ENCODE data around the gene GIGYF1. TPM values are rescaled to one million over a fixed set of nuclear protein-coding genes. Genes with fewer than 3 reads are reported as not detected.
A peak's percentile ranks its signal among the peaks of the same experiment; 100 is the strongest.

Gene GIGYF1
- total and polyA plus RNA-seq, 2 donors from 2014 or later: 11.6 to 51.3 TPM

GRCh38 chr7:100688326-100688860 is 5.7 kb downstream of the GIGYF1 start:
- Histone ChIP-seq H3K4me3 (ENCODE audit: low read length in 3 of 3) (no peak overlapping the region), H3K4me1 (ENCODE audit: control insufficient read depth in 2 of 3, insufficient read depth in 2 of 3, low read depth in 1 of 3, low read length in 3 of 3) (peaks cover 0 to 23% (median 15%) of the 10 kb centered on the region in 3 donors), H3K9ac (ENCODE audit: low read length in 3 of 3) (no peak overlapping the region), H3K36me3 (ENCODE audit: control insufficient read depth in 2 of 3, insufficient read depth in 3 of 3, low read length in 3 of 3) (peaks cover 2 to 23% (median 12%) of the 10 kb centered on the region in 3 donors), H3K27me3 (ENCODE audit: control insufficient read depth, insufficient read depth, low read length) (no peaks in the 10 kb centered on the region), H3K27ac (ENCODE audit: low read depth in 2 of 2, low read length in 2 of 2) (no peak overlapping the region), H3K9me3 (ENCODE audit: control insufficient read depth in 2 of 3, insufficient read depth in 1 of 3, low read length in 3 of 3) (no peaks in the 10 kb centered on the region)
- FAIRE-seq (no peak), DNase-seq (peak in 1 of 5 donors; percentile 69)
- intact Hi-C loops (cut with DNase I): loop anchor here (10.0 kb wide), 2 partner anchors 114 to 224 kb away; partner anchors contain the start of genes SAP25 and SPACDR
- TF ChIP-seq CTCF (IDR thresholded peaks at IDR 0.05; ENCODE audit: borderline replicate concordance, extremely low read depth, insufficient read depth): no peak

DNA sequence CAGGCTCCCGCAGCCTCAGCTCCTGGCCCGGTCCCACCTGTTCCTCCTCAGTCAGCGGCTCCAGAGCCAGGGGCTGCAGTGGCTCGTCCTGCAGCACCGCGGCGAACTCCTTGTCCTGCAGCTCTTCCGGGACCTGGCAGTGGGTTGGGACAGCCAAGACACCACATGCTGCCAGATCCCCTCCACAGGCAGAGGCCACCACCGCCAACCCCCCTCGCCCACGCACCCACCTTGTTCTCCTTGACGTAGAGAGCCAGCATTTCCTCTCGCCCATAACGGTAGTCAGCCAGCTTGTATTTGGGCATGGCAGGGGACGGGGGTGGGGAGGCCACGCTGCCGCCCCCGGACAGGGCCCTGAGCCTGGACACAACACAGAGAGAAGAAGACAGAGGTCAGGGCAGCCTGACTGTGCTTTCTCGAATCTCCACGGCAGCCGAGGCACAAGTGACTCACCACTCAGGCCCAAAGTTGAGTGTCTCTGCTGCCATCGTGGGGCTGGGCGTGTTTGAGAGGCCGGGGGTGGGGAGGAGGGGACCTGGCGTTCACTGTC is 6.2 kb downstream of the GIGYF1 start:
- H3K4me1 ChIP-seq (ENCODE audit: control insufficient read depth in 2 of 3, insufficient read depth in 2 of 3, low read depth in 1 of 3, low read length in 3 of 3): peaks cover 0 to 21% (median 13%) of the 10 kb centered on the region in 3 donors
- peak in 1 of 5 donors; percentile 68 for DNase-seq
- H3K9me3 ChIP-seq (ENCODE audit: control insufficient read depth in 2 of 3, insufficient read depth in 1 of 3, low read length in 3 of 3): no peaks in the 10 kb centered on the region
- peaks cover 2 to 26% (median 12%) of the 10 kb centered on the region in 3 donors for H3K36me3 ChIP-seq (ENCODE audit: control insufficient read depth in 2 of 3, insufficient read depth in 3 of 3, low read length in 3 of 3)
- FAIRE-seq: no peak
- H3K27me3 ChIP-seq (ENCODE audit: control insufficient read depth, insufficient read depth, low read length): no peaks in the 10 kb centered on the region
- no peak for TF ChIP-seq CTCF (IDR thresholded peaks at IDR 0.05; ENCODE audit: borderline replicate concordance, extremely low read depth, insufficient read depth)
- H3K9ac ChIP-seq (ENCODE audit: low read length in 3 of 3): no peak overlapping the region
- intact Hi-C loops (cut with DNase I): loop anchor here (10.0 kb wide), 2 partner anchors 113 to 223 kb away; partner anchors contain the start of genes SAP25 and SPACDR
- H3K27ac ChIP-seq (ENCODE audit: low read depth in 2 of 2, low read length in 2 of 2): no peak overlapping the region
- H3K4me3 ChIP-seq (ENCODE audit: low read length in 3 of 3): no peak overlapping the region

GRCh38 chr7:100687261-100687660 is 6.8 kb downstream of the GIGYF1 start:
- Histone ChIP-seq H3K27me3 (ENCODE audit: control insufficient read depth, insufficient read depth, low read length) (no peaks in the 10 kb centered on the region), H3K9me3 (ENCODE audit: control insufficient read depth in 2 of 3, insufficient read depth in 1 of 3, low read length in 3 of 3) (no peaks in the 10 kb centered on the region), H3K4me3 (ENCODE audit: low read length in 3 of 3) (no peak overlapping the region), H3K4me1 (ENCODE audit: control insufficient read depth in 2 of 3, insufficient read depth in 2 of 3, low read depth in 1 of 3, low read length in 3 of 3) (peaks cover 0 to 16% (median 8%) of the 10 kb centered on the region in 3 donors), H3K36me3 (ENCODE audit: control insufficient read depth in 2 of 3, insufficient read depth in 3 of 3, low read length in 3 of 3) (peaks cover 2 to 26% (median 12%) of the 10 kb centered on the region in 3 donors), H3K9ac (ENCODE audit: low read length in 3 of 3) (no peak overlapping the region), H3K27ac (ENCODE audit: low read depth in 2 of 2, low read length in 2 of 2) (no peak overlapping the region)
- no peak for TF ChIP-seq CTCF (IDR thresholded peaks at IDR 0.05; ENCODE audit: borderline replicate concordance, extremely low read depth, insufficient read depth)
- intact Hi-C loops (cut with DNase I): loop anchor here (10.0 kb wide), 2 partner anchors 112 to 222 kb away; partner anchors contain the start of genes SAP25 and SPACDR
- DNase-seq (no peak), FAIRE-seq (no peak)
